HCT116 (cell line): ENCODE results near the gene TEX19. TPM values are rescaled to one million over a fixed set of nuclear protein-coding genes. Genes with fewer than 3 reads are reported as not detected.

Source experiments
- ATAC-seq: fragments of 200-7000 bp; cut with Tn5 transposase; 2 replicates; pipeline ENCODE4 v1.9.1; 2020; ENCODE audit warnings: mild to moderate bottlenecking, moderate library complexity
- BruUV-seq: library from RNA; stranded (reverse); fragments of 400-500 nt; replicated peaks from 2 replicates; lab custom pipeline; 2021; lab: Mats Ljungman, UMichigan
- CTCF ChIA-PET: fragments of 300-600 bp; sonication (Branson Sonifier 250); formaldehyde crosslinking; loops from one replicate; lab custom pipeline; 2021; ENCODE audit warnings: antibody characterized with exemption; lab: Charles Lee
- POLR2A ChIA-PET: fragments of 300-600, 350-600 bp; sonication (Branson Sonifier 250); formaldehyde crosslinking; loops from one replicate; lab custom pipeline; 2021; ENCODE audit warnings: antibody characterized with exemption; lab: Charles Lee
- RAD21 ChIA-PET, 2 experiments: fragments of 300-600 bp; sonication (Branson Sonifier 250); formaldehyde crosslinking; loops; one replicate each; lab custom pipeline; 2023; ENCODE audit warnings: low total read pairs in 2 of 2; ENCODE audit not compliant: uncharacterized antibody in 2 of 2, unreplicated experiment in 2 of 2, low non-redundant PET in 1 of 2; lab: Charles Lee
- DNase-seq: peaks from one replicate; pipeline ENCODE4 v3.0.0-alpha.2; 2010; ENCODE audit warnings: low read depth, low spot score
- H2AFZ ChIP-seq: fragments of 200-600 bp; shearing (Covaris generic), sonication (generic); 2 replicates; pipeline ENCODE4 v1.6.1; 2017; ENCODE audit warnings: low read depth, mixed run types, mixed read lengths, antibody characterized with exemption, low read length; ENCODE audit not compliant: poor library complexity, severe bottlenecking
- H3K27ac ChIP-seq: 2 replicates; pipeline ENCODE4 v1.5.1; 2012; ENCODE audit warnings: low read depth, low read length
- H3K27me3 ChIP-seq: fragments of 200-600 bp; sonication (generic); 2 replicates; pipeline ENCODE4 v1.6.1; 2016; ENCODE audit warnings: mixed run types, low read length, mixed read lengths; ENCODE audit not compliant: insufficient read depth
- H3K36me3 ChIP-seq, 2 experiments: fragments of 200-500 bp in 1 of 2; fragments of 200-600 bp in 1 of 2; sonication (Bioruptor generic) in 1 of 2; sonication (generic) in 1 of 2; 2 replicates each; pipeline versions ENCODE4 v1.5.1 to v1.6.1; 2014 to 2016; ENCODE audit warnings: low read length in 2 of 2, inconsistent platforms in 1 of 2, mixed read lengths in 1 of 2, mixed run types in 1 of 2; ENCODE audit not compliant: insufficient read depth in 2 of 2, control insufficient read depth in 1 of 2
- H3K4me1 ChIP-seq, 2 experiments: fragments of 200-600 bp in 1 of 2; sonication (generic) in 1 of 2; 2 replicates each; pipeline versions ENCODE4 v1.5.1 to v1.6.1; 2012 to 2017; ENCODE audit warnings: low read length in 2 of 2, inconsistent platforms in 1 of 2, mild to moderate bottlenecking in 1 of 2, mixed read lengths in 1 of 2, mixed run types in 1 of 2, moderate library complexity in 1 of 2; ENCODE audit not compliant: insufficient read depth in 2 of 2, control insufficient read depth in 1 of 2
- H3K4me2 ChIP-seq: fragments of 200-600 bp; sonication (generic); 2 replicates; pipeline ENCODE4 v1.6.1; 2017; ENCODE audit warnings: mixed run types, low read length, mixed read lengths
- H3K4me3 ChIP-seq, 2 experiments: fragments of 200-600 bp in 1 of 2; sonication (generic) in 1 of 2; replicated peaks in 1 of 2; 2 replicates each; pipeline ENCODE4 v1.5.1; 2011 to 2016; ENCODE audit warnings: low read length in 2 of 2, control low read depth in 1 of 2, low read depth in 1 of 2, mild to moderate bottlenecking in 1 of 2, mixed read lengths in 1 of 2, mixed run types in 1 of 2
- H3K79me2 ChIP-seq: fragments of 200-600 bp; sonication (generic); 2 replicates; pipeline ENCODE4 v1.6.1; 2017; ENCODE audit warnings: mild to moderate bottlenecking, mixed run types, low read length, moderate library complexity, mixed read lengths; ENCODE audit not compliant: insufficient read depth
- H3K9ac ChIP-seq: fragments of 200-600 bp; sonication (generic); 2 replicates; pipeline ENCODE4 v1.6.1; 2016; ENCODE audit warnings: low read length, mixed read lengths
- H3K9me2 ChIP-seq: fragments of 200-600 bp; sonication (generic), shearing (Covaris generic); 2 replicates; pipeline ENCODE4 v1.6.1; 2017; ENCODE audit warnings: mixed run types, mild to moderate bottlenecking, moderate library complexity; ENCODE audit not compliant: insufficient read depth
- H3K9me3 ChIP-seq, 2 experiments: fragments of 200-500 bp in 1 of 2; fragments of 200-600 bp in 1 of 2; sonication (Bioruptor generic) in 1 of 2; sonication (generic) in 1 of 2; 2 replicates each; pipeline ENCODE4 v1.6.1; 2014 to 2017; ENCODE audit warnings: low read length in 2 of 2, mixed read lengths in 2 of 2, inconsistent platforms in 1 of 2, low read depth in 1 of 2, mild to moderate bottlenecking in 1 of 2, mixed run types in 1 of 2, moderate library complexity in 1 of 2; ENCODE audit not compliant: control insufficient read depth in 1 of 2, insufficient read depth in 1 of 2
- H4K20me1 ChIP-seq: fragments of 200-600 bp; sonication (generic), shearing (Covaris generic); 2 replicates; pipeline ENCODE4 v1.6.1; 2017; ENCODE audit warnings: mixed run types, mild to moderate bottlenecking, moderate library complexity; ENCODE audit not compliant: insufficient read depth
- FOSL1 ChIP-seq: IDR thresholded peaks from 2 replicates; pipeline ENCODE4 v1.6.1; 2012; ENCODE audit warnings: low read depth
- TCF7L2 ChIP-seq: IDR thresholded peaks from 2 replicates; pipeline ENCODE4 v1.7.0; 2011; ENCODE audit warnings: borderline replicate concordance, inconsistent platforms; ENCODE audit not compliant: insufficient read depth, insufficient read length; ENCODE audit errors: extremely low read depth
- ZNF274 ChIP-seq: fragments of 200-500 bp; sonication (Bioruptor generic); IDR thresholded peaks from 2 replicates; pipeline ENCODE4 v1.6.1; 2014; ENCODE audit warnings: mild to moderate bottlenecking, low read depth, low read length, inconsistent platforms
- intact Hi-C: fragments of 100-400 bp; cut with micrococcal nuclease; formaldehyde crosslinking; loops from 2 replicates; pipeline ENCODE4 v1.10.0; 2022
- total RNA-seq: library from RNA; stranded (reverse); gene quantifications from one replicate; pipeline ENCODE4 v1.2.1, GENCODE V29; 2021; ENCODE audit not compliant: unreplicated experiment
- TF ChIP-seq, protein P1 (sequence below): IDR thresholded peaks from 2 replicates; pipeline ENCODE4 v1.6.1; 2012

TEX19 gene
- total RNA-seq, 1 experiment from 2014 or later = 2.1 TPM

DNA sequence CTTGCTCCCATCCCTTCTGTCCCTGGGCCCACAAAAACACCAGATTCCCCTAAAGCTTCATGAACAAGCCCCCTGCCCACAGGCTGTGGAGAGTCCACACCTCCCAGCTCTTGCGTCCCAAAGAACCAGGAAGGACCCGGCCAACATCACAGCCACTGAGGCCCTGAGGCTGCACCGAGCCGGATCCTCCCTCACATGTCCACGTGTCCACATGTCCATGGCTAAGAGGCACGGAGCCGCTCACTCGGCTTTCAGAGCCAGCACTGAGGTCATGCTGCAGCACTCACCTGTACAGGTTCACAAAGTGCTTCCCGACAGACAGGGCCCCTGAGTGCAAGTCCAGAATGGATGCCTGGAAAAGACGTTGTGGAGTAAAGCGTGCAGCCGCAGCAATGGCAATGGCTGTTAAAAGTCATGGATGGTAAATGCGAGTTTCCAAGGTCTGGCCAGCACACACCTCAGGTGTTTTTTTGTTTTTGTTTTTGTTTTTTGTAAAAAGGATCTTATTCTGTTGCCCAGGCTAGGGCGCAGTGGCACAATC is 47.2 kb downstream of the TEX19 start:
- ATAC-seq = no peak
- POLR2A ChIA-PET = no interaction called here

DNA sequence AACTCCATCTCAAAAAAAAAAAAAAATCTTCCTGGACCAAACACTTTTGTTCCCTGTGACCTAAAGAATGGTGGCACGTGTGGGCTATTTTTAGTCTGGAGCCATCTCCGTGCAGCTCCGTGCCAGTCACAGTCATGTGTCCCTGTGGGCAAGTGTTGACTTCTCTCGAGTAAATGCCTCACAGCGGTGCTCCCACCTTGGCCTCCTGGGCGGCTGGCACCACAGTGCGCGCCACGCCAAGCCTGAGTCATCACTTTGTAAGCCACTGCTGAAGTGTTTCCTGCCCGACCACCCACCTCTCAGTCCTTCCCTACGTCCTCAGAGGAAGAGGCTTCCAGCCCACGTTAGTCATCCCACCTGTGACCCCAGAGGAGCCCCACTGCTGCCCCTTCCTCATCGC is 48.2 kb downstream of the TEX19 start:
- peak; percentile 78 for ATAC-seq
- H3K9me3 ChIP-seq = no peaks in the 10 kb centered on the region
- DNase-seq = no peak
- no peaks in the 10 kb centered on the region for H4K20me1 ChIP-seq
- RAD21 ChIA-PET = no interaction called here
- TF ChIP-seq TCF7L2 (no peak), FOSL1 (peak; percentile 57; the same call in 1 of the 2 replicates)
- TF ChIP-seq, protein P1, sequence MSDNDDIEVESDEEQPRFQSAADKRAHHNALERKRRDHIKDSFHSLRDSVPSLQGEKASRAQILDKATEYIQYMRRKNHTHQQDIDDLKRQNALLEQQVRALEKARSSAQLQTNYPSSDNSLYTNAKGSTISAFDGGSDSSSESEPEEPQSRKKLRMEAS = peak; percentile 61
- H3K27ac ChIP-seq = peak overlapping the region; percentile 34
- H3K27me3 ChIP-seq = no peaks in the 10 kb centered on the region
- peak overlapping the region; percentile 50 for H3K4me2 ChIP-seq
- H3K9me2 ChIP-seq = no peaks in the 10 kb centered on the region
- no peaks in the 10 kb centered on the region for H3K79me2 ChIP-seq
- peak overlapping the region; percentile 32 for H3K9ac ChIP-seq
- no TSS peak for BruUV-seq
- CTCF ChIA-PET = no interaction called here
- H2AFZ ChIP-seq = no peak overlapping the region
- intact Hi-C loops = no loop called here
- H3K4me3 ChIP-seq = peak overlapping the region in 1 of 2 experiments; percentile 2; a peak in 1 of 4 replicates
- peaks cover 14 to 17% of the 10 kb centered on the region in 2 experiments for H3K4me1 ChIP-seq
- POLR2A ChIA-PET = no interaction called here
- H3K36me3 ChIP-seq = peaks cover 9 to 10% of the 10 kb centered on the region in 2 experiments; a peak in 2 of 4 replicates

More for the DNA sequence above, 47.2 kb downstream of the TEX19 start:
- peaks cover 9 to 10% of the 10 kb centered on the region in 2 experiments; a peak in 2 of 4 replicates for H3K36me3 ChIP-seq
- H3K9ac ChIP-seq = no peak overlapping the region
- intact Hi-C loops = no loop called here
- H3K4me1 ChIP-seq = peaks cover 14 to 17% of the 10 kb centered on the region in 2 experiments
- H4K20me1 ChIP-seq = no peaks in the 10 kb centered on the region
- no peak for TF ChIP-seq ZNF274
- TF ChIP-seq, all 23 proteins: peak for 0
- Histone ChIP-seq H2AFZ (no peak overlapping the region), H3K9me3 (no peaks in the 10 kb centered on the region), H3K79me2 (no peaks in the 10 kb centered on the region), H3K27ac (no peak overlapping the region), H3K4me2 (no peak overlapping the region), H3K27me3 (no peaks in the 10 kb centered on the region), H3K9me2 (no peaks in the 10 kb centered on the region), H3K4me3 (no peak overlapping the region)
- BruUV-seq = no TSS peak
- CTCF ChIA-PET = no interaction called here
- DNase-seq = no peak
- RAD21 ChIA-PET = no interaction called here
